Lung (tissue), 12 donors: Measurements from ENCODE around the gene KLF11. TPM values are rescaled to one million over a fixed set of nuclear protein-coding genes. Genes with fewer than 3 reads are reported as not detected.

Experiments used
- ATAC-seq: fragments of 200-7000 bp; cut with Tn5 transposase; one replicate; pipeline ENCODE4 v1.9.1; 2020; ENCODE audit warnings: moderate number of reproducible peaks; ENCODE audit not compliant: insufficient read depth, low FRiP score
- DNase-seq, 3 donors: peaks; one replicate each; pipeline ENCODE4 v3.0.0-alpha.2; 2013 to 2017
- H3K27ac ChIP-seq, 2 donors: one replicate each; pipeline ENCODE4 v1.5.1; 2013; ENCODE audit warnings: mild to moderate bottlenecking in 2 of 2, moderate library complexity in 2 of 2, control low read depth in 1 of 2, inconsistent platforms in 1 of 2, low read depth in 1 of 2, low read length in 1 of 2
- H3K27me3 ChIP-seq, 3 donors: one replicate each; pipeline ENCODE4 v1.5.1; 2013; ENCODE audit warnings: low read length in 2 of 3; ENCODE audit not compliant: control insufficient read depth in 3 of 3, insufficient read depth in 3 of 3
- H3K36me3 ChIP-seq, 4 donors: one replicate each; pipeline ENCODE4 v1.5.1; 2013; ENCODE audit warnings: low read length in 4 of 4, mild to moderate bottlenecking in 1 of 4, moderate library complexity in 1 of 4; ENCODE audit not compliant: control insufficient read depth in 4 of 4, insufficient read depth in 4 of 4
- H3K4me1 ChIP-seq, 5 donors: one replicate each; pipeline ENCODE4 v1.5.1; 2013; ENCODE audit warnings: low read length in 5 of 5, mild to moderate bottlenecking in 2 of 5, moderate library complexity in 1 of 5; ENCODE audit not compliant: control insufficient read depth in 5 of 5, insufficient read depth in 5 of 5
- H3K4me3 ChIP-seq: one replicate; pipeline ENCODE4 v1.5.1; 2013; ENCODE audit warnings: mild to moderate bottlenecking, control low read depth, moderate library complexity
- H3K9ac ChIP-seq, 2 donors: one replicate each; pipeline ENCODE4 v1.5.1; 2013; ENCODE audit warnings: low read length in 2 of 2, control low read depth in 1 of 2; ENCODE audit not compliant: insufficient read depth in 1 of 2
- H3K9me3 ChIP-seq, 4 donors: one replicate each; pipeline ENCODE4 v1.5.1; 2013; ENCODE audit warnings: low read length in 3 of 4, mild to moderate bottlenecking in 1 of 4, moderate library complexity in 1 of 4; ENCODE audit not compliant: control insufficient read depth in 4 of 4, insufficient read depth in 3 of 4
- CTCF ChIP-seq: IDR thresholded peaks from 2 replicates; pipeline ENCODE4 v1.5.1; 2012; ENCODE audit warnings: mild to moderate bottlenecking; ENCODE audit errors: control extremely low read depth, extremely low read depth
- WGBS, 2 donors: extraction: QIAGEN DNeasy Blood & Tissue Kit; methylation state at CpG; one replicate each; pipeline ENCODE4 v1.1.7; 2013; 5-methylcytosine and 5-hydroxymethylcytosine counted together
- polyA plus RNA-seq, 2 donors: library from polyadenylated mRNA; stranded (reverse); fragments of 200-250 nt; gene quantifications; one replicate each; pipeline ENCODE4 v1.2.1, GENCODE V29; 2013
- total RNA-seq, 2 donors: library from RNA; depleted of rRNA in 1 of 2; stranded (reverse); fragments of >200 nt in 1 of 2; gene quantifications; one replicate each; pipeline ENCODE4 v1.2.1, GENCODE V29; 2014 to 2021
- donor health status: control.
- donor health status: control.
- donor health status: Bipolar disorder and iron deficiency.
- donor health status: healthy.
- donor health status: DM: yes; HTN: yes; CAD: no.

KLF11 gene
- total and polyA plus RNA-seq, 4 donors = 7.4 to 21.8 (median 17.3) TPM

GRCh38 chr2:10085043-10085667 lies 41.8 kb downstream of the KLF11 start:
- 75 to 77% methylated on average over 6 of the region's 6 CpGs for WGBS, 2 donors
- no peaks in the 10 kb centered on the region for H3K36me3 ChIP-seq
- H3K27me3 ChIP-seq = peaks cover 0 to 32% (median 25%) of the 10 kb centered on the region in 3 donors
- H3K4me1 ChIP-seq = peaks cover 0 to 14% (median 4%) of the 10 kb centered on the region in 5 donors
- no peak for TF ChIP-seq CTCF
- H3K27ac ChIP-seq = no peak overlapping the region
- peaks cover 0 to 2% (median 0%) of the 10 kb centered on the region in 4 donors for H3K9me3 ChIP-seq
- no peak for ATAC-seq
- H3K9ac ChIP-seq = no peak overlapping the region
- no peak for DNase-seq
- H3K4me3 ChIP-seq = no peak overlapping the region

GRCh38 chr2:10085668-10086059 lies 42.3 kb downstream of the KLF11 start:
- TF ChIP-seq CTCF = no peak
- Histone ChIP-seq H3K4me1 (peaks cover 0 to 14% (median 3%) of the 10 kb centered on the region in 5 donors), H3K27ac (no peak overlapping the region), H3K36me3 (no peaks in the 10 kb centered on the region), H3K27me3 (peaks cover 0 to 36% (median 27%) of the 10 kb centered on the region in 3 donors), H3K9ac (no peak overlapping the region), H3K9me3 (peaks cover 0 to 2% (median 0%) of the 10 kb centered on the region in 4 donors), H3K4me3 (no peak overlapping the region)
- 86 to 89% methylated on average over 11 of the region's 11 CpGs for WGBS, 2 donors
- no peak for ATAC-seq
- DNase-seq = peak; percentile 22 to 58 (median 26)

- Histone ChIP-seq H3K4me1 (peaks cover 0 to 19% (median 7%) of the 10 kb centered on the region in 5 donors), H3K27me3 (peaks cover 0 to 43% (median 32%) of the 10 kb centered on the region in 3 donors), H3K9me3 (peaks cover 0 to 8% (median 0%) of the 10 kb centered on the region in 4 donors), H3K4me3 (no peak overlapping the region), H3K36me3 (no peaks in the 10 kb centered on the region), H3K9ac (no peak overlapping the region), H3K27ac (no peak overlapping the region)
- no peak for TF ChIP-seq CTCF
- WGBS, 2 donors = 67 to 73% methylated on average over 4 of the region's 4 CpGs
- ATAC-seq (no peak), DNase-seq (peak in 2 of 3 donors; percentile 36 to 54)
Observed at GRCh38 chr2:10086950-10087349, 43.6 kb downstream of the KLF11 start.
